ENCODE measurements around the gene SEMA3F.

Gene SEMA3F

DNA sequence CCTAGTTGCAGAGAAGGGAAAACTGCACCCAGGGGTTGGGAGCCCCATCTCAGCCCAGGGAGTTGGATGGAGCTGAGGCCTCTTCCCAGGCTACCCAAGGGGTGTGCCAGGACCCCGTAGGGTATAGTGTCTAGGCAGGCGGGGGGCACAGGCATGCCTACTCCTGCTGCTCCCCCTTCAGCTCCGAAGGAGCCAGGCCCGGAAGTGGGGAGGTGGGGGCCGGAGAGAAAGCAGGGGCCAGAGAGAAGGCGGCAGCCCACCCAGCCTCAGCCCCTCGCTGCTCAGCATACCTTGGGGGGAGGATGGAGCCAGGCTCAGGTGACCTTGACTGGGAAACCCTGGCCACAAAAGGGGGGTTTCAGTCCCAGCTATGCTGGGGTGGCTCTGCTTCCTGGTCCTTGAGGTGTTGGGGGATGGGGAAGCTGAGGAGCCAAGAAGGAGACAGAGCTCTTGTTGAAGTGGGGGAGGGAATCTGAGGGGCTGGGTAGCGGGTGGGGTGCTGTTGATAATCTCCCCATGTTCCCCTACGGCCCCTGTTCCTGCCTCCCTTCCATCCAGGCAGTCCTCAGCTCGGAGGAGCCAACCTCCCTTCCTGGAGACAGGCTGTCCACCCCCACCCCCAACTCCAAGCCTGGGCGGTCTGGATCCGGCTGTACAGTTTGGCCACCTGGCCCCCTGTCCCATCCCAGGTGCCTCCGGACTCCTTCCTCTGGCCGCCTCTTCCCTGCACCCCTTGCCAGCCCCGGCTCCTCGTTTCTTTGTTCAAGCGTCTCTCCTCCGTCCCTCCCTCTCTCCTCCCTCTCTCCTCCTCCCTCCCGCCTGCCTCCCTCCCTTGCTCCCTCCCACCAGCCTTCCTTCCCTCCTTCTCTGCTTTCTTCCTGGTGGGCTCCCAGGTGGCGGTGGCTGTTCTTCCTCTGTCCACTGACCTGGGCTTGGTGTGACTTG lies 1.7 kb downstream of the SEMA3F start:
- no peak for DNase-seq

DNA sequence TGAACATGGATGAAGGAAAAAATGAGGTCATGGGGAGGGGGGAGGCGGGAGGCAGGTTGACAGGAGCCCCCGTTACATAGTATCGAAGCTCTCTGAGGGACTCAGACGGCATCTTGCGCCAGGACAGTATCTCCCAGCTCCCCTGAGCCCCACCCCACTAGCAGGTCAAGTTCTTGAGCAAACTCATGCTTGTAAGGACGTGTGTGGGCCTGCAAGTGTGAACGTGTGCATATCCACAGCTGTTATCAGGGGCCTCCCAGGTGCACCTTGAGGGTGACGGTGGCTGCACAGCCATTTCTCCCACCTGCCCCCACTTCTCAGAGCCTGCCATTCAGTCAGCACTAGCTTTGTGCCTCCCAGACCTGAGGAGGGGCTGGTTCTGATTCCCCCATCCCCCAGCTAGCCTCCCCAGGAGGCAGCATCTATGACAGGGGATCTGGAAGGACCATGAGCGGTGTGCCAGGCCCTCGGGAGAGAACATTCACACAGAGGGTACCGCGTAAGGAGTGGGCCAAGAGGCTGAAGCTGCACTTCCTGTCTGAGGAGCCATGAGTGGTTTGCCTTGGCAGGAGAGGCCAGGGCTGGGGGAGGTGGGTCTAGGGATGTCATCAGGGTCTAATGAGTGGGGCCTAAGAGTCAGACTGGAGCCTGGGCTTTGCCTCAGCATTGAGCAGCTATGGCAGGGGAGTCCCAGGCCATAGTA lies 2.9 kb downstream of the SEMA3F start:
- no peak for DNase-seq

GRCh38 chr3:50158530-50159146 lies 3.5 kb downstream of the SEMA3F start:
- no peak for DNase-seq

DNA sequence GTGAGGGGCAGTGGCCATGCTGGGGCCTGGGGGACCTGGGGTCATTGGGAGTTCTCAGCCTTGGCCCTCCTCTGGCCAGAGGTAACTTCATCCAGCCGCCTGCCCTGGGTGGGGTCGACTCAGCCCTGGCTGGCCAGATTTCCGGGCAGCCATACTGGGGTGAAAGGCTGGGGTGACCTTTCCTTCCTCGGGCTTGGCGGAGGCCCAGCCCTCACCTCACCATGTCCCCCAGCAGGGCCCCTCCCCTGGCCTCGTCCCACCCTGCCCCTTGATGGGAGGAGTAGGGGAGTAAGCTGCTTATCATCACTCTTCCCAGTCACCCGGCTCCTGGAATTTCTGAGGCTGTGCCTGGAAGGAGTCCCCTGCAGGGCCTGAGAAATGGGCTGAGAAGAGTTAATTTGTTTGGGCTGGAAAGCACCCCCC lies 5.4 kb downstream of the SEMA3F start:
- DNase-seq, result no peak

DNA sequence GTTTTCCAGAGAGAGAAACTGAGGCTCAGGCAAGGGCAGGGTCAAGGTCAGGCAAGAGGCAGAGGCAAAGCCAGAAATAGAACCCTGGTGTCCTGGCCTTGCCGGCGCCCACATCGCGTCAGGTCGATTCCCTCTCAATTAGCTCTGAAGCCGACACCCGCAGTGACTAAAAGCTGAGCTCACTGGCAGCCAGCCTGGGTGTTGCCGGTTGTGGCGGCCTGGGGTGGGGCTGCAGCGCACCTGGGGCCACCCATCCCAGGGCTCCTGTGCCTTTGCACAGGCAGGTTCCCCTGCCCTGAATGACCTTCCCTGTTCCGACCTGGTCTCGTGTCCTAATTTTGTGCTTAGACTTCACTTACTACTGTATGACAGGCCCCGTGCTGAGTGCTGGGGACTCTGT lies 6.2 kb downstream of the SEMA3F start:
- no peak for DNase-seq

DNA sequence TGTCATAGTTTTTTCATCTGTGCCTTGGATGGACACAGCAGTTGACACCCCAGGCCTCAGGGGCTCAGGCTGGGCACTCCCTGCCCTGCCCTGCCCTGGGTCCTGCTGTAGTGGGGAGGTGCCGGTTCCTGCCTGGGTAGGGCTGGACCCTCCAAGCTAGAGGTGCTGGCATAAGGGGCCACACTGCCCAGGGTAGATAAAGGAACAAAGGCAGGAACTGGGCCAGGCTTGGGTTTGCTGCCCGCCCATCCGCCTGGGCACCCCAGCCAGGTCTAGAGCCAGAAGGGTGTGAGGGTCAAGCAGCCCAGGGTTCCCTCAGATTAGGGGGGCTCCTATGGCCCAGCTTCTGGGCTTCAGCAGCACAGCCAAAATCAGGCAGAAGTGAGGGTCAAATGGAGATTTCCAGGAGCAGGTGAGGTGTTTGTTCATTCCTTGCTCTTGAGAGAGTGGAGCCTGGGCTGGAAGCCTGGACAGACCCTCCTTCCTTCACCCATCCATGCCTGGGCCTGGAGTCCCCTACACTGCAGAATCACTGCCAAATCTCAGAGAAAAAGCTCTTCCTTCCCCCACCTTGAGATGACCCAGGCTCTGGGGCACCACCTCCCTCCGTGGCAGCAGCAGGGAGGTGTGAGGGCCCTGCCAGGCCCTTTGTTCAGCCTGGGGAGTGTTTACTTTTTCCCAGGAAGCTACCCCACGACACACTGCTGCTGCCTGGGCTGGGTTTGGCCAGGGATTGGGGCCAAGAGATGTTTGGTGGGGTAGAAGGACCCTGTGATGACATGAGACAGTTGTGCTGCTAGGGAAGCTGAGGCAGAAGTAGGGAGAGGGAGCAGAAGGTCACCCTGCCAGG lies 7.1 kb downstream of the SEMA3F start:
- DNase-seq, result no peak

- no peak for DNase-seq
These were observed 8.7 kb downstream of the SEMA3F start for GRCh38 chr3:50163572-50164455.

DNA sequence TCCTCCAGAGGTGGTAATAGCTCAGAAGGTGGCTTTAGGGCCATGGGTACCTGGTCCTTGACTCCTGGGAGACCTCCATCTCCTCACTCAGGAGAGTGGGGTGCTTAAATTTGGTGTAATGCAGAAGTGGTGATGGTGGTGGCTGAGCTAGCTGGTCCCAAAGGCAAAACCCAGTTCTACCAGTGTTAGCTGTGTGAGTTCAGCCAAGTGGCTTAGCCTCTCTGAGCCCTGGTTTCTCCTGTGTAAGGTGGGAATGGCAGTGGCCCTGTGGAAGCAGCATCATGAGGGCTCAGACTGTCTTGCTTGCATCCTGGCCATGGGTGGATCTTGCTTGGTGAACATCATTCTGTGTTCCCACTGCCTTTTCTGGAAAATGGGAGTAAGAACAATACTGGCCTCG lies 9.4 kb downstream of the SEMA3F start:
- DNase-seq, result no peak

- DNase-seq, result no peak
These were observed 10.1 kb downstream of the SEMA3F start for GRCh38 chr3:50164984-50165909.

DNA sequence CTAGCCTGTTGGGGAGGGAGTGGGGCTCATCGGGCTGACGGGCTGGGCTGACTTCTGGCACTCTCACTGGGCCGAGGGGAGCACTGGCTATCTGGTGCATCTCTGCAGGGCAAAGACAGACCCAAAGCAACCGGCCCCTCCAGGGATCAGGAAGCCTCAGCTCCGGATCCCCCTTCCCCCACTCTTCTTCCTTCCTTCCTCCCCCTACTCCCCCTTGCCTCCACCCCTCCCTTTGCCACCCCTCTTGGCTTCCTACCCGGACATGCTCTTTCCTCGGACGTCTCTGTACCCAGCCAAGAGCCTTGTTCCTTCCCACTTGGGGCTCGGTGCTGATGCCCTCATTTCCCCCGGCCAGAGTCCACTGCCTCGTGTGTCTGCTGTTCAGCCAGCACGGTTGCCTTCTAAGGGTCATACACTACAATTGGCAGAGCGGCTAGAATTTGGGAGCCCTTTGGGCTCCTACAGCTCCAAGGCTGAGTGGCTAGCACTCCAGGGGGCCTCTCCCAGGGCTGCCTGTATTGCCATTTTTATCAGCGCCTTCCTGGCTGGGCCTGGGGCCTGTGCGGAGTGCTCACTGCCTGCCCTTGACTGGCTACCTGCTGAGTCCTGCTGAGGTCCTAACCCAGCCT lies 10.9 kb downstream of the SEMA3F start:
- DNase-seq, result no peak

DNA sequence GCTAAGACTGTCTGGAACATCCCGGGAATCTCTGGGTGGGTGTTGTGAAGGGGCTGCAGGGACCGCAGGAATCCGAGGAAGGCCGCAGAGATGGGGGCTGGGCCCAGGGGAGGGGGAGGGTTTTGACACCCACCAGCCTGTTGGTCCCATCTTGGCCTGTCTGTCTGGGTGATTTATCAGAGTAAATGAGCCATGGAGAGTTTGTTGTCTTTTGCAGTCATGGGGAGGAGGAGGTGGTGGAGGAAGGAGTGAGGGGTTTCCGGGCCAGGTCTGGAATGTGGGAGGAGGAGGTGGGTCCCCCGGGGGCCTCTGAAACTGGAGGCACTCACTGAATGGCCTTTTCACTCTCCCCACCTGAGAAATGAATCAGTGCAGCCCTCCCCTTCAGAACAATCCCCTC lies 11.5 kb downstream of the SEMA3F start:
- DNase-seq, result no peak

- no peak for DNase-seq
These were observed 12.1 kb downstream of the SEMA3F start for GRCh38 chr3:50167069-50167840.

DNA sequence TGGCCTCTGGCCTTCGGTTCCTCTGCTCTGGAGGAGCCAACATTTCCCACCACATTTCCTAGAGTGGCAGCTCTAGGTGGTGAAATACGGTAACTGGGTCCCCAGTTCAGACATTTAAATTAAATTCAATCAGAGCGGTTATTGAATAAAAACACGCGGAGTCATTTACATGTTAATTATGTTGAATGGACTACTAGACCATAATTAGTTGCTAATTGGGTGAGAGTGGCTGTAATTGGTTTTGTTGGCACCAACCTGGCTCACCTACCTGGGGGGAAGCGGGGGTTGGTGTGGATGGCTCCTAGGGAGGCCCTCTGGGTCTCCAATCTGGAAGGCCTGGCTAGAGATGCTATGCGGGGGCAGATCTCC lies 12.7 kb downstream of the SEMA3F start:
- no peak for DNase-seq

- DNase-seq, result no peak
These were observed 13.3 kb downstream of the SEMA3F start for GRCh38 chr3:50168388-50168787.

GRCh38 chr3:50168791-50169190 lies 13.7 kb downstream of the SEMA3F start:
- no peak for DNase-seq

- DNase-seq, result no peak
These were observed 14.2 kb downstream of the SEMA3F start for GRCh38 chr3:50169232-50169832.

DNA sequence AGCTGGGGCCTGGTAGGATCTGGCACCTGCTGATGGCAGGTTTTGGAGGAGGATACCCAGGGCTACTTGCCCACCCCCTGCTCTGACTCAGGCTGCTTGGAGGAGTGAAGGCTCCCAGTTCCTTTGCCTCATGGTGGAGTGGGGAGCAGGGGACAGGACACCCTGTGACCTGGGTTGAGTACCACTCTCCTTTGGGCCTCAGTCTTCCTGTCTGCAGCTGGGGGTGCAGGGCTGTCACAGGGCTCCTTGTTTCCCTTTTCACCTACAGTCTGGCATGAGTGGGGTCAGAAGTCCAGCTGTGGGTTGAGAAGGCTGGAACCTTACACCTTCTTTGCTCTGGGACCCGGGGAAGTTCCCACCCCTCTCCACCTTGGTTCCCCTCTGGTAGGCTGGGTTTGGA lies 14.7 kb downstream of the SEMA3F start:
- no peak for DNase-seq

GRCh38 chr3:50170689-50171088 lies 15.6 kb downstream of the SEMA3F start:
- DNase-seq, result no peak
